ENCODE data around the gene CD3D. TPM values are rescaled to one million over a fixed set of nuclear protein-coding genes. Genes with fewer than 3 reads are reported as not detected.

CD3D gene
- total and polyA plus RNA-seq, 2 of the 4 experiments (the other 2 are of a cell fraction), result not detected

GRCh38 chr11:118314988-118315411, 27.5 kb downstream of the CD3D start:
- Histone ChIP-seq H3K4me2 (ENCODE audit: low read depth, low read length) (no peak overlapping the region), H4K91ac (ENCODE audit: insufficient read depth, low read depth, low read length) (no peak overlapping the region), H3K4ac (ENCODE audit: low read depth, low read length) (no peak overlapping the region), H2AFZ (replicated peaks; ENCODE audit: low read length, poor library complexity) (no peak overlapping the region), H3K27me3 (ENCODE audit: control insufficient read depth, insufficient read depth, low read length) (peaks cover 18% of the 10 kb centered on the region; the same call in 1 of the 2 replicates), H3K27ac (ENCODE audit: insufficient read depth, low read length) (no peak overlapping the region), H2BK20ac (ENCODE audit: low read depth, low read length) (no peak overlapping the region), H3K79me1 (ENCODE audit: low read depth in 1 of 2, low read length in 2 of 2) (no peaks in the 10 kb centered on the region), H2BK15ac (ENCODE audit: low read depth, low read length) (no peak overlapping the region), H3K56ac (ENCODE audit: extremely low read depth, insufficient read depth, low read length) (no peak overlapping the region), H4K20me1 (ENCODE audit: insufficient read depth, low read length) (no peaks in the 10 kb centered on the region), H2AK5ac (ENCODE audit: low read depth, low read length) (no peak overlapping the region), H3K4me3 (ENCODE audit: insufficient read depth, low read depth, low read length) (no peak overlapping the region), H2AK9ac (replicated peaks; ENCODE audit: low read depth, low read length, poor library complexity) (no peak overlapping the region), H4K5ac (ENCODE audit: low read depth, low read length) (no peak overlapping the region), H2BK120ac (ENCODE audit: low read depth, low read length) (no peak overlapping the region), H3K23ac (ENCODE audit: low read depth, low read length) (no peak overlapping the region), H3K9me1 (ENCODE audit: insufficient read depth, low read length) (no peaks in the 10 kb centered on the region), H3K36me3 (ENCODE audit: control insufficient read depth, insufficient read depth, low read length) (no peaks in the 10 kb centered on the region), H3K18ac (ENCODE audit: low read depth, low read length) (no peak overlapping the region), H4K8ac (ENCODE audit: low read depth in 2 of 2, low read length in 2 of 2) (no peak overlapping the region), H3K14ac (replicated peaks; ENCODE audit: low read depth, low read length) (no peak overlapping the region), H3K9me3 (ENCODE audit: control insufficient read depth, insufficient read depth, low read length) (no peaks in the 10 kb centered on the region), H2BK5ac (ENCODE audit: low read depth, low read length, poor library complexity, severe bottlenecking) (no peak overlapping the region), H3K9ac (ENCODE audit: low read depth, low read length) (no peak overlapping the region), H3K4me1 (ENCODE audit: control insufficient read depth, insufficient read depth, low read length) (no peaks in the 10 kb centered on the region)
- CTCF ChIA-PET, result no interaction called here
- in situ Hi-C loops (cut with MboI; ENCODE audit: low sequenced_read_pairs) (no loop called here), intact Hi-C loops (cut with micrococcal nuclease) (no loop called here), dilution Hi-C loops (cut with HindIII; ENCODE audit: low sequenced_read_pairs, unreplicated experiment) (no loop called here)
- TF ChIP-seq MAFK (IDR thresholded peaks at IDR 0.05; ENCODE audit: low read depth, low read length) (no peak), RAD21 (IDR thresholded peaks at IDR 0.05; ENCODE audit: low read length) (no peak)
- POLR2A ChIA-PET (ENCODE audit: unreplicated experiment), result no interaction called here
- ATAC-seq (ENCODE audit: low read depth) (no peak), DNase-seq (no peak)
- BruUV-seq (replicated peaks), result no TSS peak
- 33% methylated on average over 1 of the region's 7 CpGs; no CpG with 5 or more reads in 1 of the 2 experiments for WGBS, 2 experiments (ENCODE audit: extremely low coverage in 2 of 2, insufficient read length in 1 of 2)
